Measurements from ENCODE around the gene ZMYND12. TPM values are rescaled to one million over a fixed set of nuclear protein-coding genes. Genes with fewer than 3 reads are reported as not detected.

Gene ZMYND12, protein sequence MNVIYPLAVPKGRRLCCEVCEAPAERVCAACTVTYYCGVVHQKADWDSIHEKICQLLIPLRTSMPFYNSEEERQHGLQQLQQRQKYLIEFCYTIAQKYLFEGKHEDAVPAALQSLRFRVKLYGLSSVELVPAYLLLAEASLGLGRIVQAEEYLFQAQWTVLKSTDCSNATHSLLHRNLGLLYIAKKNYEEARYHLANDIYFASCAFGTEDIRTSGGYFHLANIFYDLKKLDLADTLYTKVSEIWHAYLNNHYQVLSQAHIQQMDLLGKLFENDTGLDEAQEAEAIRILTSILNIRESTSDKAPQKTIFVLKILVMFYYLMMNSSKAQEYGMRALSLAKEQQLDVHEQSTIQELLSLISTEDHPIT
- total RNA-seq, result 1.4 and 2.2 TPM in 2 replicates

DNA sequence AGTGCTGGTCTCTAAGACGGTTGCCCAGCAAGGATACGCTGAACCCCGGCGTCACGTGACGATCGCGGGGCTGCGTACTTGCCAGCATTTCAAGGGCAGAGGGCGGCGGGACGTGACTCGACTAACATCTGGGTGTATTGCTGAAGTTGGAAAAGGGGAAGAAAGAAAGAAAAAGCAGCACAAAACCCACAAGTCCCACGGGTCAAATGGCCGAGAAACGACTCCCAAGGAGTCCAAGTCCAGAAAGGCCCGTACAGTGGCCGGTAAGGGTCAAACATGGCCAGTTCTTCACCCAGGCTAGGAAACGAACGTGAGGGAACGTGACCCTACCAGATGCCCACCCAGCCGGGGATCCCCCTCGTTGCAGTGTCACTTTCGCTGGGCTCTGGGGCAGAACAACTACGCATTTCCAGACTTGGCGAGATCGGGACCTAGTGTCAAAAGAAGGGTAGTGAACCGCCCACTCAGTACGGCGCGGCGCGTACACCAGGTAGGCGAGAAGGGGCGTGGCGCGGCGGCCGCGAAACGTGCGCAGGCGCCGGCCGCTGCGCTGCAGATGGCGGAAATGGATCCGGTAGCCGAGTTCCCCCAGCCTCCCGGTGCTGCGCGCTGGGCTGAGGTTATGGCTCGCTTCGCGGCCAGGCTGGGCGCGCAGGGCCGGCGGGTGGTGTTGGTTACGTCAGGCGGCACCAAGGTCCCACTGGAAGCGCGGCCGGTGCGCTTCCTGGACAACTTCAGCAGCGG lies at the start of gene ZMYND12, which contains the start of gene PPCS:
TSS of gene ZMYND12 (minus strand) at position 13 of the 744 bp plus-strand sequence. CDS start 25 bp downstream, outside the sequence.
TSS of gene PPCS (plus strand) at position 534 of the 744 bp plus-strand sequence. CDS start at position 557, 23 bp downstream.

DNA sequence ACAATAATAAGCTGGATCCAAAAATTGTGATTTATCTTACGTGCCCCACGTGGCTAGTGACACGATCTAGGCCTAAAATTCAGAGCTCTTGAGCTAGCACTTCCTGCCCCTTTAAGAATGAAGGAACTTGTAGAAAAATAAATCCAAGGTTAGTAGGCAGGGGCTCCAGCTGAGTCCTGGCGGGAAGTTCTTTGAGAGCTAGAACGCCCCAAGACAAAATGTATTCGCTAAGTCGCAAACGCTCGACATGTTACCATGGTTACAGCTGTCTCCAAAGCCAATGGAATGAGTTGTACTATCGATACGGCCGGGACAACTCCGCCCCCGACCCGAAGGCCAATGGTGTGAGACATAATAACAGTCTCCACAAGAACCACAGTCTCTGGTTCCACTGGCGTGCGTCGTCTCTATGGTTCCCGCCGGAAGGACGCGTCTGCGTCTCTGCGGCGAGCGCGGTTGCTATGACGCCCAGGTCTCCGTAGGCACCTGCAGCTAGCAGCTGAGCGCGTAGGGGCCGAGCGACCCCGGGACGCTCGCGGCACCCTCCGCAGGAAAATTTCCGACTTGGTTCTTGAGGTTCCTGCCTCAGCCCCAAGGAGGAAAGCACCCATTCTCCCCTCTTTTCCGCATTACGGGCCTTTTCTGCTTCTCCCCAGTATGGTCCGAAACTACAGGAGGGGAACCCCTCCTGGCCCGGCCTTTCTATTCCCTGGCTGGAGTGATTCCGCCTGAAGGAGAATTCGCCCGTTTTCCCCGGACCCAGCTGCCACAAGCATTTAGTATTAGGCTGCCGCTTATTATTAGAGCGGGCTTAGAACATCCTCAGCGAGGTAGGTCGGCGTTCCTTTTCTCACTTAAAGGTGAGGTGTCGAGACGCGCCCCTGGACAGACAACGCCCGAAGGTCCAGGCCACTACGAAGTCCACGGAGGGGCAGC lies 7.3 kb upstream of the ZMYND12 start, which contains the start of gene CCDC30:
TSS of gene CCDC30 (plus strand) at position 459 of the 936 bp plus-strand sequence. CDS start 17,266 bp downstream, outside the sequence.

DNA sequence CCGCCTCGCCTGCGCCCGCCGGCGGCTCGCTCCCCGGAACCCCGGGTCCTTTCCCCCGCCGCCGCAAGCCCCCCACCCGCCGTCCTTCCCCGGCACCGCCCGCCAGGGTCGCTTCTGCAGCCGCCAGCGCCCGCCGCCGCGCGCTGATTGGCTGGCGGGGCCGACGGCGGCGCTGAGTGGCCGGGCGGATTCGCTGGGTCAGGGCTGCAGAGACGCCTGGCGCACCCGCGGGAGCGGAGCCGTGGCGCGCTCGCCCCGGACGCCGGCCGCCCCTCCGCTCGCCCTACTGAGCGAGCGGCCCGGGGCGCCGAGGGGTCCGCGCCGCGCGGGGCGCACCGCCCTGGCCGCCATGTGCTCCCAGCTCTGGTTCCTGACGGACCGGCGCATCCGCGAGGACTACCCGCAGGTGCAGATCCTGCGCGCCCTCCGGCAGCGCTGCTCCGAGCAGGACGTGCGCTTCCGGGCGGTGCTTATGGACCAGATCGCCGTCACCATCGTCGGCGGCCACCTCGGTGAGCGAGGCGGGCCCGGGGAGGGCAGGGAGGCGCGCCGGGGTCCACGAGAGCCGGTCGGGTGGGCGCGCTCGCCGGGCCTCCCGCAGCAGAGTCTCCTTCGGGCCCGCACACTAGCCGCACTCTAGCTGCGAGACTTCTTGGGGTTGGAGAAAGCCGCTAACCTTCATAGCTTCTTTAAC lies 75.1 kb downstream of the ZMYND12 start, which contains the start of gene RIMKLA:
TSS of gene RIMKLA (plus strand) at position 207 of the 694 bp plus-strand sequence. CDS start at position 350, 143 bp downstream.

Small RNA genes lying within 50 kb of the gene (small RNA-seq; reads per million reads assigned to genes)
- gene TMSB4XP1, result not detected

Other genes starting within 250 kb of the ZMYND12 start
- 45.4 and 47.7 TPM in 2 replicates for gene FOXJ3, start 120.8 kb downstream of the ZMYND12 start, total RNA-seq
- gene RIMKLA, start 75.2 kb downstream of the ZMYND12 start, total RNA-seq, result 0.11 and 0.13 TPM in 2 replicates
- gene PPCS, start 521 bp upstream of the ZMYND12 start, total RNA-seq, result 49.5 and 61.9 TPM in 2 replicates
- gene CCDC30, start 7.3 kb upstream of the ZMYND12 start, total RNA-seq, result 2.6 and 3.4 TPM in 2 replicates
- gene PPIH, start 202.4 kb upstream of the ZMYND12 start, total RNA-seq, result 23.3 and 25.3 TPM in 2 replicates
- gene YBX1, start 226.4 kb upstream of the ZMYND12 start, total RNA-seq, result 669 and 745 TPM in 2 replicates